HCT116 (cell line): ENCODE data around the gene HDLBP. TPM values are rescaled to one million over a fixed set of nuclear protein-coding genes. Genes with fewer than 3 reads are reported as not detected.
A peak's percentile ranks its signal among the peaks of the same experiment; 100 is the strongest.

Experiments used
- ATAC-seq: fragments of 200-7000 bp; cut with Tn5 transposase; 2 replicates; pipeline ENCODE4 v1.9.1; 2020; ENCODE audit warnings: mild to moderate bottlenecking, moderate library complexity
- BruUV-seq: library from RNA; stranded (reverse); fragments of 400-500 nt; replicated peaks from 2 replicates; lab custom pipeline; 2021; lab: Mats Ljungman, UMichigan
- CTCF ChIA-PET: fragments of 300-600 bp; sonication (Branson Sonifier 250); formaldehyde crosslinking; loops from one replicate; lab custom pipeline; 2021; ENCODE audit warnings: antibody characterized with exemption; lab: Charles Lee
- POLR2A ChIA-PET: fragments of 300-600, 350-600 bp; sonication (Branson Sonifier 250); formaldehyde crosslinking; loops from one replicate; lab custom pipeline; 2021; ENCODE audit warnings: antibody characterized with exemption; lab: Charles Lee
- RAD21 ChIA-PET, 2 experiments: fragments of 300-600 bp; sonication (Branson Sonifier 250); formaldehyde crosslinking; loops; one replicate each; lab custom pipeline; 2023; ENCODE audit warnings: low total read pairs in 2 of 2; ENCODE audit not compliant: uncharacterized antibody in 2 of 2, unreplicated experiment in 2 of 2, low non-redundant PET in 1 of 2; lab: Charles Lee
- DNase-seq: peaks from one replicate; pipeline ENCODE4 v3.0.0-alpha.2; 2010; ENCODE audit warnings: low read depth, low spot score
- H2AFZ ChIP-seq: fragments of 200-600 bp; shearing (Covaris generic), sonication (generic); 2 replicates; pipeline ENCODE4 v1.6.1; 2017; ENCODE audit warnings: low read depth, mixed run types, mixed read lengths, antibody characterized with exemption, low read length; ENCODE audit not compliant: poor library complexity, severe bottlenecking
- H3K27ac ChIP-seq: 2 replicates; pipeline ENCODE4 v1.5.1; 2012; ENCODE audit warnings: low read depth, low read length
- H3K27me3 ChIP-seq: fragments of 200-600 bp; sonication (generic); 2 replicates; pipeline ENCODE4 v1.6.1; 2016; ENCODE audit warnings: mixed run types, low read length, mixed read lengths; ENCODE audit not compliant: insufficient read depth
- H3K36me3 ChIP-seq, 2 experiments: fragments of 200-500 bp in 1 of 2; fragments of 200-600 bp in 1 of 2; sonication (Bioruptor generic) in 1 of 2; sonication (generic) in 1 of 2; 2 replicates each; pipeline versions ENCODE4 v1.5.1 to v1.6.1; 2014 to 2016; ENCODE audit warnings: low read length in 2 of 2, inconsistent platforms in 1 of 2, mixed read lengths in 1 of 2, mixed run types in 1 of 2; ENCODE audit not compliant: insufficient read depth in 2 of 2, control insufficient read depth in 1 of 2
- H3K4me1 ChIP-seq, 2 experiments: fragments of 200-600 bp in 1 of 2; sonication (generic) in 1 of 2; 2 replicates each; pipeline versions ENCODE4 v1.5.1 to v1.6.1; 2012 to 2017; ENCODE audit warnings: low read length in 2 of 2, inconsistent platforms in 1 of 2, mild to moderate bottlenecking in 1 of 2, mixed read lengths in 1 of 2, mixed run types in 1 of 2, moderate library complexity in 1 of 2; ENCODE audit not compliant: insufficient read depth in 2 of 2, control insufficient read depth in 1 of 2
- H3K4me2 ChIP-seq: fragments of 200-600 bp; sonication (generic); 2 replicates; pipeline ENCODE4 v1.6.1; 2017; ENCODE audit warnings: mixed run types, low read length, mixed read lengths
- H3K4me3 ChIP-seq, 2 experiments: fragments of 200-600 bp in 1 of 2; sonication (generic) in 1 of 2; replicated peaks in 1 of 2; 2 replicates each; pipeline ENCODE4 v1.5.1; 2011 to 2016; ENCODE audit warnings: low read length in 2 of 2, control low read depth in 1 of 2, low read depth in 1 of 2, mild to moderate bottlenecking in 1 of 2, mixed read lengths in 1 of 2, mixed run types in 1 of 2
- H3K79me2 ChIP-seq: fragments of 200-600 bp; sonication (generic); 2 replicates; pipeline ENCODE4 v1.6.1; 2017; ENCODE audit warnings: mild to moderate bottlenecking, mixed run types, low read length, moderate library complexity, mixed read lengths; ENCODE audit not compliant: insufficient read depth
- H3K9ac ChIP-seq: fragments of 200-600 bp; sonication (generic); 2 replicates; pipeline ENCODE4 v1.6.1; 2016; ENCODE audit warnings: low read length, mixed read lengths
- H3K9me2 ChIP-seq: fragments of 200-600 bp; sonication (generic), shearing (Covaris generic); 2 replicates; pipeline ENCODE4 v1.6.1; 2017; ENCODE audit warnings: mixed run types, mild to moderate bottlenecking, moderate library complexity; ENCODE audit not compliant: insufficient read depth
- H3K9me3 ChIP-seq, 2 experiments: fragments of 200-500 bp in 1 of 2; fragments of 200-600 bp in 1 of 2; sonication (Bioruptor generic) in 1 of 2; sonication (generic) in 1 of 2; 2 replicates each; pipeline ENCODE4 v1.6.1; 2014 to 2017; ENCODE audit warnings: low read length in 2 of 2, mixed read lengths in 2 of 2, inconsistent platforms in 1 of 2, low read depth in 1 of 2, mild to moderate bottlenecking in 1 of 2, mixed run types in 1 of 2, moderate library complexity in 1 of 2; ENCODE audit not compliant: control insufficient read depth in 1 of 2, insufficient read depth in 1 of 2
- H4K20me1 ChIP-seq: fragments of 200-600 bp; sonication (generic), shearing (Covaris generic); 2 replicates; pipeline ENCODE4 v1.6.1; 2017; ENCODE audit warnings: mixed run types, mild to moderate bottlenecking, moderate library complexity; ENCODE audit not compliant: insufficient read depth
- ELF1 ChIP-seq: IDR thresholded peaks from 2 replicates; pipeline ENCODE4 v1.6.1; 2012; ENCODE audit warnings: low read depth, borderline replicate concordance
- EZH2 ChIP-seq: fragments of 200-600 bp; sonication (generic); IDR thresholded peaks from 2 replicates; pipeline ENCODE4 v1.6.1; 2017; ENCODE audit warnings: antibody characterized with exemption, mixed run types
- JUND ChIP-seq: IDR thresholded peaks from 2 replicates; pipeline ENCODE4 v1.6.1; 2012
- RAD21 ChIP-seq: IDR thresholded peaks from 2 replicates; pipeline ENCODE4 v1.6.1; 2012; ENCODE audit warnings: low read depth, mild to moderate bottlenecking
- SIN3A ChIP-seq: IDR thresholded peaks from 2 replicates; pipeline ENCODE4 v1.6.1; 2012; ENCODE audit warnings: low read depth
- ZFX ChIP-seq: fragments of 450-650 bp; IDR thresholded peaks from 2 replicates; pipeline ENCODE4 v1.6.1; 2017
- intact Hi-C: fragments of 100-400 bp; cut with micrococcal nuclease; formaldehyde crosslinking; loops from 2 replicates; pipeline ENCODE4 v1.10.0; 2022
- total RNA-seq: library from RNA; stranded (reverse); gene quantifications from one replicate; pipeline ENCODE4 v1.2.1, GENCODE V29; 2021; ENCODE audit not compliant: unreplicated experiment

HDLBP gene
- total RNA-seq, 1 experiment from 2014 or later: 462 TPM

DNA sequence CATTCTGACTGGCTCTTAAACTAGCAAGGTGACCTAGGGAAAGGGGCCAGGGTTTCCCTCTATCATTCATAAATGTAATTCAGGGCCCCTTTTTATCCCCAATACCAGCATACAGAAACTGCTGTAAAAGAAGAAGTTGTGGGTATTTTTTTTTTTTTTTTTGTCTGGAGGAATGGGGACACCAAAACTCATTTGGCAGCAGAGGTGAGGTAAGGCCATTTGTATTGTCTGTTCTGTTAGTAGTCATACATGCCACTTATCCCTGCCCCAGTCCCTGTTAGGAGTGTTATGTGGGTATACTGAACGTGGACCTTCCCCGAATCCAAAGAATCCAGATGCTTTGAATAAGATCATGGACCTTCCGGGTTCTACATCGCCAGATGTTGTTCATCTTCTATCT, 1.9 kb upstream of the HDLBP start:
- ChIA-PET CTCF (no interaction called here), RAD21 (no interaction called here), POLR2A (no interaction called here)
- no peak overlapping the region for H3K27ac ChIP-seq
- intact Hi-C loops: loop anchor here (5.0 kb wide), 1 partner anchor 45 kb away; no protein-coding TSS in a partner anchor
- H3K4me3 ChIP-seq: peak overlapping the region; percentile 94 to 98
- TF ChIP-seq JUND: no peak
- no peak for TF ChIP-seq ELF1
- no peak for TF ChIP-seq SIN3A
- H3K4me1 ChIP-seq: peaks cover 15 to 35% of the 10 kb centered on the region in 2 experiments; a peak in 3 of 4 replicates
- no peak for DNase-seq
- H3K9me3 ChIP-seq: no peaks in the 10 kb centered on the region
- H3K9ac ChIP-seq: peak overlapping the region; percentile 80
- H3K27me3 ChIP-seq: no peaks in the 10 kb centered on the region
- H2AFZ ChIP-seq: no peak overlapping the region
- peaks cover 27% of the 10 kb centered on the region; the same call in 1 of the 2 replicates for H4K20me1 ChIP-seq
- H3K4me2 ChIP-seq: peak overlapping the region; percentile 85
- BruUV-seq: no TSS peak
- H3K9me2 ChIP-seq: no peaks in the 10 kb centered on the region
- no peak for ATAC-seq
- peaks cover 2 to 13% of the 10 kb centered on the region in 2 experiments; a peak in 2 of 4 replicates for H3K36me3 ChIP-seq
- peaks cover 91% of the 10 kb centered on the region for H3K79me2 ChIP-seq

DNA sequence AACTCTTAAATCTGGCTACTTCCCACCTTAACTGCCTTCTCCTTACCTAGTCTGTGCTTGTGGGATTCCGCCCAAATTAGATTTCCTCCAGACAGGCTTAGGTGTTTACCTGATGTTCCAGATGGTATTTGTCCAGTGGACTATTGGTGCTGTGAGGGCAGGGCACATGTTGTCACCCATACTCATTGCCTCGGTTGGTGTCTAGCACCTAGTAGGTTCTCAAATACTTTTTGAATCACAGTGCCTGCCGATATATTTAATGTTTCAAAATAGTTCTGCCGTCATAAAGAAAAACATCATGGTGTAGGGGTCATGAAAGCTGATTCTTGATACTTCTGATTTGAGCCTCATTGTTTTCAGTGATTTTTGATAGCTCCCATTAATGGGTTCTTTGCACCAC, 1.4 kb upstream of the HDLBP start:
- BruUV-seq: TSS peak; percentile 36
- peaks cover 15 to 36% of the 10 kb centered on the region in 2 experiments; a peak in 3 of 4 replicates for H3K4me1 ChIP-seq
- no peaks in the 10 kb centered on the region for H3K9me2 ChIP-seq
- H3K9ac ChIP-seq: peak overlapping the region; percentile 80
- DNase-seq: no peak
- ChIA-PET RAD21 (no interaction called here), POLR2A (no interaction called here), CTCF (no interaction called here)
- peak overlapping the region; percentile 94 to 98 for H3K4me3 ChIP-seq
- H3K36me3 ChIP-seq: peaks cover 2 to 10% of the 10 kb centered on the region in 2 experiments; a peak in 2 of 4 replicates
- 0 out of 2 replicates have a peak, but pooled peaks have one; percentile 2 for TF ChIP-seq SIN3A
- TF ChIP-seq RAD21: no peak
- no peak for TF ChIP-seq JUND
- TF ChIP-seq ZFX: no peak
- no peak for TF ChIP-seq EZH2
- no peak overlapping the region for H2AFZ ChIP-seq
- intact Hi-C loops: loop anchor here (5.0 kb wide), 1 partner anchor 45 kb away; no protein-coding TSS in a partner anchor
- peak overlapping the region; percentile 72 for H3K27ac ChIP-seq
- peaks cover 26% of the 10 kb centered on the region; the same call in 1 of the 2 replicates for H4K20me1 ChIP-seq
- H3K4me2 ChIP-seq: peak overlapping the region; percentile 85
- H3K79me2 ChIP-seq: peaks cover 91% of the 10 kb centered on the region
- no peaks in the 10 kb centered on the region for H3K27me3 ChIP-seq
- H3K9me3 ChIP-seq: no peaks in the 10 kb centered on the region
- no peak for ATAC-seq
